SU-DHL-6 (cell line): ENCODE data around the gene APCS.

Experiments
- H2AFZ ChIP-seq: fragments of 200-600 bp; sonication (generic); 2 replicates; pipeline ENCODE4 v1.6.1; 2014; ENCODE audit warnings: low read depth, mild to moderate bottlenecking, moderate library complexity, mixed read lengths, antibody characterized with exemption, low read length; ENCODE audit not compliant: severe bottlenecking
- H3F3A ChIP-seq: fragments of 200-600 bp; shearing (Covaris generic); 2 replicates; pipeline ENCODE4 v1.6.0; 2016; ENCODE audit warnings: antibody characterized with exemption, mild to moderate bottlenecking; ENCODE audit not compliant: insufficient read depth
- H3K27ac ChIP-seq: fragments of 200-600 bp; sonication (generic); 2 replicates; pipeline ENCODE4 v1.5.1; 2016; ENCODE audit warnings: low read depth, mild to moderate bottlenecking, low read length, moderate library complexity, mixed read lengths
- H3K27me3 ChIP-seq: fragments of 200-600 bp; sonication (generic), shearing (Covaris generic); 2 replicates; pipeline ENCODE4 v1.6.0; 2014; ENCODE audit warnings: mild to moderate bottlenecking, low read length
- H3K36me3 ChIP-seq: fragments of 200-600 bp; sonication (generic); 2 replicates; pipeline ENCODE4 v1.6.1; 2014; ENCODE audit warnings: mild to moderate bottlenecking, low read length, mixed read lengths
- H3K4me2 ChIP-seq: fragments of 300-600, 200-600 bp; shearing (Covaris generic), sonication (generic); 2 replicates; pipeline ENCODE4 v1.6.0; 2014; ENCODE audit warnings: low read length, low read depth, mild to moderate bottlenecking; ENCODE audit not compliant: poor library complexity, severe bottlenecking
- H3K4me3 ChIP-seq: fragments of 200-600 bp; sonication (generic); 2 replicates; pipeline ENCODE4 v1.5.1; 2014; ENCODE audit warnings: antibody characterized with exemption, low read length, mild to moderate bottlenecking, mixed read lengths; ENCODE audit not compliant: insufficient read depth, poor library complexity, severe bottlenecking
- H3K79me2 ChIP-seq: fragments of 200-600 bp; sonication (generic); 2 replicates; pipeline ENCODE4 v1.6.1; 2014; ENCODE audit warnings: mild to moderate bottlenecking, low read length, moderate library complexity; ENCODE audit not compliant: insufficient read depth
- H3K9ac ChIP-seq: fragments of 200-600 bp; sonication (generic); 2 replicates; pipeline ENCODE4 v1.7.0; 2014; ENCODE audit warnings: mild to moderate bottlenecking, low read length
- H3K9me2 ChIP-seq: fragments of 200-600 bp; sonication (generic); replicated peaks from 2 replicates; pipeline ENCODE4 v1.6.1; 2014; ENCODE audit warnings: low read length; ENCODE audit not compliant: insufficient read depth
- H3K9me3 ChIP-seq: fragments of 200-600 bp; sonication (generic); 2 replicates; pipeline ENCODE4 v1.6.1; 2014; ENCODE audit warnings: low read length, mixed read lengths; ENCODE audit not compliant: insufficient read depth
- H4K20me1 ChIP-seq: fragments of 200-600 bp; sonication (generic); 2 replicates; pipeline ENCODE4 v1.6.1; 2014; ENCODE audit warnings: low read depth, mild to moderate bottlenecking, antibody characterized with exemption, low read length, moderate library complexity, mixed read lengths
- CTCF ChIP-seq: fragments of 200-600 bp; sonication (generic); IDR thresholded peaks from one replicate; pipeline ENCODE4 v1.5.1; 2017; ENCODE audit warnings: antibody characterized with exemption, mild to moderate bottlenecking, low read length, moderate library complexity; ENCODE audit not compliant: insufficient read depth, poor library complexity, severe bottlenecking
- EZH2phosphoT487 ChIP-seq: fragments of 200-600 bp; sonication (generic), shearing (Covaris generic); conservative IDR thresholded peaks from 2 replicates; pipeline ENCODE4 v1.6.1; 2018; ENCODE audit warnings: mild to moderate bottlenecking, antibody characterized with exemption, low read length, moderate library complexity, mixed read lengths

The APCS gene

GRCh38 chr1:159556931-159557369, 30.7 kb upstream of the APCS start:
- Histone ChIP-seq H3K4me2 (no peak overlapping the region), H3K4me3 (no peak overlapping the region), H3K9ac (no peak overlapping the region), H4K20me1 (no peaks in the 10 kb centered on the region), H3K9me2 (0 out of 2 replicates have a peak, but pooled peaks cover 3% of the 10 kb centered on the region), H3K9me3 (no peaks in the 10 kb centered on the region), H3K79me2 (no peaks in the 10 kb centered on the region), H3K36me3 (no peaks in the 10 kb centered on the region), H2AFZ (no peak overlapping the region), H3K27me3 (no peaks in the 10 kb centered on the region), H3K27ac (no peak overlapping the region), H3F3A (no peaks in the 10 kb centered on the region)
- TF ChIP-seq CTCF (no peak), EZH2phosphoT487 (no peak)

GRCh38 chr1:159560599-159560998, 27.0 kb upstream of the APCS start:
- H4K20me1 ChIP-seq = no peaks in the 10 kb centered on the region
- no peaks in the 10 kb centered on the region for H3F3A ChIP-seq
- TF ChIP-seq EZH2phosphoT487 (no peak), CTCF (no peak)
- H3K4me3 ChIP-seq = no peak overlapping the region
- H3K9me3 ChIP-seq = no peaks in the 10 kb centered on the region
- 0 out of 2 replicates have a peak, but pooled peaks cover 3% of the 10 kb centered on the region for H3K9me2 ChIP-seq
- no peak overlapping the region for H3K9ac ChIP-seq
- no peaks in the 10 kb centered on the region for H3K79me2 ChIP-seq
- H3K27ac ChIP-seq = no peak overlapping the region
- H3K4me2 ChIP-seq = no peak overlapping the region
- no peaks in the 10 kb centered on the region for H3K27me3 ChIP-seq
- H2AFZ ChIP-seq = no peak overlapping the region
- no peaks in the 10 kb centered on the region for H3K36me3 ChIP-seq

GRCh38 chr1:159561497-159561896, 26.1 kb upstream of the APCS start:
- Histone ChIP-seq H3F3A (no peaks in the 10 kb centered on the region), H3K79me2 (no peaks in the 10 kb centered on the region), H3K4me3 (no peak overlapping the region), H4K20me1 (no peaks in the 10 kb centered on the region), H3K9me2 (0 out of 2 replicates have a peak, but pooled peaks cover 3% of the 10 kb centered on the region), H3K27ac (no peak overlapping the region), H3K27me3 (no peaks in the 10 kb centered on the region), H3K36me3 (no peaks in the 10 kb centered on the region), H3K4me2 (no peak overlapping the region), H3K9ac (no peak overlapping the region), H2AFZ (no peak overlapping the region), H3K9me3 (no peaks in the 10 kb centered on the region)
- TF ChIP-seq CTCF = no peak
- no peak for TF ChIP-seq EZH2phosphoT487
